HG02938 (cell line): ENCODE results near the gene CERS1.

Experiments
- ATAC-seq: cut with Tn5 transposase; IDR thresholded peaks from one replicate; pipeline ENCODE4 v1.9.1; 2021; ENCODE audit warnings: mild to moderate bottlenecking, moderate library complexity; ENCODE audit not compliant: unreplicated experiment

The CERS1 gene, protein sequence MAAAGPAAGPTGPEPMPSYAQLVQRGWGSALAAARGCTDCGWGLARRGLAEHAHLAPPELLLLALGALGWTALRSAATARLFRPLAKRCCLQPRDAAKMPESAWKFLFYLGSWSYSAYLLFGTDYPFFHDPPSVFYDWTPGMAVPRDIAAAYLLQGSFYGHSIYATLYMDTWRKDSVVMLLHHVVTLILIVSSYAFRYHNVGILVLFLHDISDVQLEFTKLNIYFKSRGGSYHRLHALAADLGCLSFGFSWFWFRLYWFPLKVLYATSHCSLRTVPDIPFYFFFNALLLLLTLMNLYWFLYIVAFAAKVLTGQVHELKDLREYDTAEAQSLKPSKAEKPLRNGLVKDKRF

DNA sequence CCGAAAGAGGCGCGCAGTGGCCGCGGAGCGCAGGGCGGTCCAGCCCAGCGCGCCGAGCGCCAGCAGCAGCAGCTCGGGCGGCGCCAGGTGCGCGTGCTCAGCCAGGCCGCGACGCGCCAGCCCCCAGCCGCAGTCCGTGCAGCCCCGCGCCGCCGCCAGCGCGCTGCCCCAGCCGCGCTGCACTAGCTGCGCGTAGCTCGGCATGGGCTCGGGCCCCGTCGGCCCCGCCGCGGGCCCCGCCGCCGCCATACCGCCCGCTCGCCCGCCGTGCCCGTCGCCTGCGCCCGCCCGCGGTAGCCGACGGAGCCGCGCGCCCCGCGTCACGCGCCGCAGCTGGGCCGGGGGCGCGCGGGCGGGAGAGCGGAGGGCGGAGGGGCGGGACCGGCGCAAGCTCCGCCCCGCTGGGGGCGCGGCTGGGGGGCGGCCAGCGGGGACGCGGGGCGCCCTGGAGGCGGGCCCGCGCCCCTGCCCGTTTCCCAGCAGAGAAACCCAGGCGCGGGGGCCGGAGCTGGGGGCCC is at the start of gene CERS1:
Gene CERS1 (minus strand): TSS at position 335 of the 518 bp plus-strand sequence. CDS start 86 bp downstream, at position 249.
- no peak for ATAC-seq

GRCh38 chr19:18945297-18945696 is 49.3 kb upstream of the CERS1 start:
- ATAC-seq = no peak

- ATAC-seq = no peak
These were observed 47.5 kb upstream of the CERS1 start for GRCh38 chr19:18943465-18943864.

GRCh38 chr19:18942692-18943091 is 46.7 kb upstream of the CERS1 start:
- no peak for ATAC-seq

GRCh38 chr19:18941628-18942354 is 45.8 kb upstream of the CERS1 start:
- no peak for ATAC-seq

- no peak for ATAC-seq
These were observed 45.0 kb upstream of the CERS1 start, which contains the start of gene HOMER3 for GRCh38 chr19:18940769-18941627. Gene HOMER3, minus strand, starts transcription at chr19:18941217. Its CDS starts 2,235 bp downstream, at chr19:18938982.

DNA sequence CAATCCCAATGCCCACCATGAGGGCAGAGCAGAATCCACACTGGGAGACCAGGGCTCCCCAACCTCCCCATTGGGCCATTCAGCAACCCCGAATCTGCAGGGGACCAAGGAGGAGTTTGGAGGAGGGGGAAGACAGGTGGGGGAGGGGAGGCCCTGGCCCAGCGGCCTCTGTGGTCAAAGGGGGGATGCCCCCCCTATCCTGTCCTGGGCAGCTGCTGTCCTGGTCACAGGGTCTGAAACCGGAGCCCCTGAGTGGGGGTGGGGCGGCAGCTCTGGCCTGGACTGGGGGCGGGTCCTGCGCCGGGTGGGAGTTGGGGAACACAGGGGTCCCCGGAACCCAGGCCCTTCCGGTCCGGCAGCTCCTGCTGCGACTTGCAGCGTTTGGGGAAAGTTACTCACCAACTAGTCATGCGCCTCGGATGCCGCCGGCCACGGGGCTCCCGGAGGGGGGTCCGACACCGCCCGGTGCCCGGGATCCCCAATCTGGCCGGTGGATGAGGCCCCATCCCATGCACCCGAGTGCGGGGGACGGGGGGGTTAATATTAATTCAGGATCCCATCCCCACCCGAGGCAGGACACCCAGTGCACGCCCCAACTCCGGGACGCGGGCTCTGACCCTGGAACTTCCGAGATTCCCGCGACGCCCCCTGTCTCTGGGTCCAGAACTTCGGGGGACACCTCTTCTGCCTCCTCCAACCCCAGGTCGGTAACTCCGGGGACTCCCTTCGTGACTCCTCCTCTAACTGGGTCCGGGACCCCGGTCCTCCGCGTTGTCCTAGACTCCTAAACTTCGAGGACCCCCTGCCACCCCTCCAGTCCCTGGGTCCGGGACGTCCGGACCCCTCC is 44.2 kb upstream of the CERS1 start:
- ATAC-seq = no peak

DNA sequence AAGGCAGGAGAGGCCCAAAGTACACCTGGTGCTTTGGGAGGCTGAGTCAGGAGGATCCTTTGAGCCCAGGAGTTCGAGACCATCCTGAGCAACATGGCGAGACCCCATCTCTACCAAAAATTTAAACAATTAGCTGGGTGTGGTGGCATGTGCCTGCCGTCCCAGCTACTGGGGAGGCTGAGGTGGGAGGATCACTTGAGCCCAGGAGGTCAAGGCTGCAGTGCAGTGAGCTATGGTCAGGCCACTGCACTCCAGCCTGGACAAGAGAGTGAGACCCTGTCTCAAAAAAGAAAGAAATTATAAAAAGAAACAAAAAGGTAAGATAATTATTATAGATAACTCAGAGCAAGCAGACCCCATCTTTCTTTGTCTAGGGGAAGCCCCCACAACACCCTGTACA is 43.2 kb upstream of the CERS1 start:
- no peak for ATAC-seq

- ATAC-seq = no peak
These were observed 37.3 kb upstream of the CERS1 start for GRCh38 chr19:18933297-18933696.

- no peak for ATAC-seq
These were observed 36.4 kb upstream of the CERS1 start for GRCh38 chr19:18932216-18932841.

DNA sequence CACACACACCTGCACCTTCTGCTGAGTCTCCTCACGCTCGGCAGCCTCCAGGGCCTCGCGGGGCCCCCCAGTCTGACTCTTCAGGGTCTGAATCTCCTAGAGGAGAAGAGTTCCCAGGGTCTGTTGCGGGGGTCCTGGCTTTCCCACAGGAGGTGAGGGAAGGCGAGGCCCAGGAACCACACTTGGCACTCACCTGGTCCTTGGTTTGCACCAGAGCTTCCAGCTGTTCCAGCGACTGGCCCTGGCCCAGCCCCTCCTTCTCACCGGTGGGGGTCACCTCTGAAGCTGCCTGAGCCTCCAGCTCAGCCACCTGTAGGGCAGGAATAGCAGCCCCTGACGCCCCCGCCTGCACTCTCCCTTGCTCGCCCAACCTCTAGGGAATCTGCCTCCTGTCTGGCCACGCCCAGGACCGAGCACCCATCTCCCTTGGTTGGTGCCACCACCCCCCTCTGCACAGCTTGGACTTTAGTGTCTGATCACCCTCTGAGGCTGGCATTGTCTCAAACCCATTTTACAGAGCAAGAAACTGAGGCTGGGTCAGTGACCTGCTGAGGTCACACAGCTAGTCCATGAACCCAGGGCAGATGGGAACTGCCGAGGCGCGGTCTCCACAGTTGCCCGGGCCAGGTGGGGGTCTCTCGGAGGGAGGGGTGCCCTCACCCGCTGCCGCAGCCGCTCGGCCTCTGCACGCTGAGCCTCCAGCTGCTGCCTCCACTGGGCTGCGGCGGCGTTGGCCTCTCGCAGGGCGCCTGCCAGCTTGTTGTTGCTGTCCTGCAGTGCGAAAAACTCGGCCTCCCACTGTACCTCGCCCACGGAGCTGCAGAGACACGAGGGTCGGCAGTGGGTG is 35.6 kb upstream of the CERS1 start:
- ATAC-seq = no peak

GRCh38 chr19:18929311-18929710 is 33.4 kb upstream of the CERS1 start:
- ATAC-seq = no peak

DNA sequence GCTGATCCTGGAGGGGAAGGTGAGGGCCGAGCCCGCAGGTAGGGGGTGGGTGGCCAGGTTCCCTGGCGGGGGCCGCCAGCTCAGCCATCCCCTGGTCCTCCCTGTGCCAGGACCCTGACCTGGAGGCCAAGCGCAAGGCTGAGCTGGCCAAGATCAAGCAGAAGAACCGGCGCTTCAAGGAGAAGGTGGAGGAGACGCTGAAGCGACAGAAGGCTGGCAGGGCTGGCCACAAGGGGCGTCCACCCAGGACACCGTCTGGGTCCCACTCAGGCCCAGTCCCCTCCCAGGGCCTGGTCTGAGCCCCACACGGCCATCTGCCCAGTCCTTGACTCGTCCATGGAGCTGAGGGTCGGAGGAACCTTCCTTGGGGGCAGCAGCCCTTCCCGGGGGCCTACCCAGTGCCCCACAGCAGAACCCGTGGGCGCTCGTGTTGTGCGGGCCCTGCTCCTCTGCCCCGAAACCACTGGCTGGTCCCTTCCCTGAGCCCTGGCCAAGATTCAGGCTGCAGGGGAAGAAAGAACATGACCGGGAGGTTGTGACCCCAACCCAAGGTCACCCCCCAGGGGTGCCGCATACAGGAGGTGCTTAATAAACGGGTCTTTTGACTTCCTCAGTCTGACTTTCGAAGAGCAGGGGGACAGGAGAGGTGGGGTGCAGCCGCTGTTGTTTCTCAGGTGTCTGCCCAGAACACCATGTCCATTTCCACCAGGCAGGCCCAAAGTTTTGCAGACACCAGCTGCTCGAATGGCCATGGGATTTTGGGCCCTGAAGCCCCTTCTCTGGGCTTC is 32.3 kb upstream of the CERS1 start:
- no peak for ATAC-seq

DNA sequence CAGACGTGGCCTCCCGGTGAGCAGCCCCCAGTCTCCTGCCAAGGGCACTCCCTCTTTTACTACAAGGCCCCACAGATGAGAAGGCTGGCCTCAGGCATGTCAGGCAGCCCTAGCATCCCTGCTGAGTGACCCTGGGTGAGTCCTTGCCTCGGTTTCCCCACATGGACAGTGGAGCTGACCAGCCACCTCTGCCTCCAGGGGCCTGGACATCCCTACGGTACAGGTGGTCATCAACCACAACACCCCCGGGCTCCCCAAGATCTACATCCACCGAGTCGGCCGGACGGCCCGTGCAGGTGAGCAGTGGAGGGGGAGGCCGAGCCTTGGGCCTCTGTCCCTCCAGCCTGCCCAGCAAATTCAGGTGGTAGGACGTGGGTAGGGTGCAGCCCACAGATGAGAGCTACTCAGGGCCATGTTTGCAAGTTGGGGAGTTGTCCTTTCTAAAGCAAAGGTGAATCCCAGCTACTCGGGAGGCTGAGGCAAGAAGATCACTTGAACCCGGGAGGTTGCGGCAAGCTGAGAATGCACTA is 28.8 kb upstream of the CERS1 start:
- ATAC-seq = no peak

GRCh38 chr19:18922228-18922985 is 26.4 kb upstream of the CERS1 start:
- ATAC-seq = no peak

- ATAC-seq = no peak
These were observed 25.6 kb upstream of the CERS1 start for GRCh38 chr19:18921593-18921992.

DNA sequence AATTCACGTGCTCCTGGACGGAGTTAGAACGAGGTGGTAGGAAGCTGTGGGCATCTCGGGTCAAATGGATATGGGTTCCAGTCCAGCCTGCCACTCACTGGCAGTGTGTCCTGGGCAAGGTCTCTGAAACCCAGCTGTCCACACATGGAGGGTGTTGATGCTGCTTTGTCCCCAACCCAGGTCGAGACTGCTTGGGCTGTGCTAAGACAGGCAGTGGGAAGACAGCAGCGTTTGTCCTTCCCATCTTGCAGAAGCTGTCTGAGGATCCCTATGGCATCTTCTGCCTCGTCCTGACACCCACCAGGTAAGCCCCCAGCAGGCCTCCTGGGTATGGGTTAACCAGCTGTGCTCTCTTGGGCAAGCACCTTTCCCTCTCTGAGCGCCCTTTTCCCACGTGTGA is 24.4 kb upstream of the CERS1 start:
- ATAC-seq = no peak
